ENCODE measurements around the gene DBNDD1. TPM values are rescaled to one million over a fixed set of nuclear protein-coding genes. Genes with fewer than 3 reads are reported as not detected.

The DBNDD1 gene
- total RNA-seq, 1 experiment from 2014 or later, result 24.6 TPM

- BruUV-seq (replicated peaks), result no TSS peak
- POLR2A ChIA-PET (ENCODE audit: low non-redundant PET), result no interaction called here
- H3K27me3 ChIP-seq (replicated peaks; ENCODE audit: insufficient read depth, low read depth, low read length, poor library complexity), result no peaks in the 10 kb centered on the region
- intact Hi-C loops (cut with micrococcal nuclease; ENCODE audit: unreplicated experiment), result no loop called here
- no peak for TF ChIP-seq EZH2 (IDR thresholded peaks at IDR 0.05; ENCODE audit: borderline replicate concordance, low read depth, low read length, poor library complexity, severe bottlenecking)
- TF ChIP-seq, protein P1, sequence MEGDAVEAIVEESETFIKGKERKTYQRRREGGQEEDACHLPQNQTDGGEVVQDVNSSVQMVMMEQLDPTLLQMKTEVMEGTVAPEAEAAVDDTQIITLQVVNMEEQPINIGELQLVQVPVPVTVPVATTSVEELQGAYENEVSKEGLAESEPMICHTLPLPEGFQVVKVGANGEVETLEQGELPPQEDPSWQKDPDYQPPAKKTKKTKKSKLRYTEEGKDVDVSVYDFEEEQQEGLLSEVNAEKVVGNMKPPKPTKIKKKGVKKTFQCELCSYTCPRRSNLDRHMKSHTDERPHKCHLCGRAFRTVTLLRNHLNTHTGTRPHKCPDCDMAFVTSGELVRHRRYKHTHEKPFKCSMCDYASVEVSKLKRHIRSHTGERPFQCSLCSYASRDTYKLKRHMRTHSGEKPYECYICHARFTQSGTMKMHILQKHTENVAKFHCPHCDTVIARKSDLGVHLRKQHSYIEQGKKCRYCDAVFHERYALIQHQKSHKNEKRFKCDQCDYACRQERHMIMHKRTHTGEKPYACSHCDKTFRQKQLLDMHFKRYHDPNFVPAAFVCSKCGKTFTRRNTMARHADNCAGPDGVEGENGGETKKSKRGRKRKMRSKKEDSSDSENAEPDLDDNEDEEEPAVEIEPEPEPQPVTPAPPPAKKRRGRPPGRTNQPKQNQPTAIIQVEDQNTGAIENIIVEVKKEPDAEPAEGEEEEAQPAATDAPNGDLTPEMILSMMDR (conservative IDR thresholded peaks at IDR 0.05; ENCODE audit: low read depth, low read length), result no peak
- H3K27ac ChIP-seq (ENCODE audit: low read depth, low read length, poor library complexity, severe bottlenecking), result no peak overlapping the region
- no peak for DNase-seq (ENCODE audit: low spot score)
- CTCF ChIA-PET, result no interaction called here
- no peak overlapping the region for H3K4me3 ChIP-seq (ENCODE audit: low read depth, low read length, poor library complexity, severe bottlenecking)
- H3K36me3 ChIP-seq (ENCODE audit: insufficient read depth, low read length, poor library complexity, severe bottlenecking), result no peaks in the 10 kb centered on the region
- no peaks in the 10 kb centered on the region for H3K4me1 ChIP-seq (ENCODE audit: insufficient read depth, low read length, poor library complexity, severe bottlenecking)
- no peaks in the 10 kb centered on the region for H3K9me3 ChIP-seq (ENCODE audit: low read depth, low read length, poor library complexity, severe bottlenecking)
These were observed 13.1 kb downstream of the DBNDD1 start for GRCh38 chr16:90005956-90006663.

- CTCF ChIA-PET, result no interaction called here
These were observed 14.7 kb downstream of the DBNDD1 start for GRCh38 chr16:90004577-90004976.

GRCh38 chr16:90002759-90003158, 16.5 kb downstream of the DBNDD1 start:
- POLR2A ChIA-PET (ENCODE audit: low non-redundant PET), result no interaction called here
- no peaks in the 10 kb centered on the region for H3K4me1 ChIP-seq (ENCODE audit: insufficient read depth, low read length, poor library complexity, severe bottlenecking)
- H3K27me3 ChIP-seq (replicated peaks; ENCODE audit: insufficient read depth, low read depth, low read length, poor library complexity), result no peaks in the 10 kb centered on the region
- DNase-seq (ENCODE audit: low spot score), result no peak
- no TSS peak for BruUV-seq (replicated peaks)
- no peaks in the 10 kb centered on the region for H3K9me3 ChIP-seq (ENCODE audit: low read depth, low read length, poor library complexity, severe bottlenecking)
- no peak overlapping the region for H3K4me3 ChIP-seq (ENCODE audit: low read depth, low read length, poor library complexity, severe bottlenecking)
- peaks cover 3% of the 10 kb centered on the region for H3K36me3 ChIP-seq (ENCODE audit: insufficient read depth, low read length, poor library complexity, severe bottlenecking)
- H3K27ac ChIP-seq (ENCODE audit: low read depth, low read length, poor library complexity, severe bottlenecking), result no peak overlapping the region
- intact Hi-C loops (cut with micrococcal nuclease; ENCODE audit: unreplicated experiment), result no loop called here
- TF ChIP-seq, protein P1 (conservative IDR thresholded peaks at IDR 0.05; ENCODE audit: low read depth, low read length), result no peak
- no peak for TF ChIP-seq EZH2 (IDR thresholded peaks at IDR 0.05; ENCODE audit: borderline replicate concordance, low read depth, low read length, poor library complexity, severe bottlenecking)
- CTCF ChIA-PET, result no interaction called here

More at GRCh38 chr16:90004577-90004976, 14.7 kb downstream of the DBNDD1 start:
- no peaks in the 10 kb centered on the region for H3K9me3 ChIP-seq (ENCODE audit: low read depth, low read length, poor library complexity, severe bottlenecking)
- H3K4me3 ChIP-seq (ENCODE audit: low read depth, low read length, poor library complexity, severe bottlenecking), result no peak overlapping the region
- no peak for DNase-seq (ENCODE audit: low spot score)
- POLR2A ChIA-PET (ENCODE audit: low non-redundant PET), result interaction anchor here (0.6 kb wide), 1 partner anchor 28 kb away, joined by 3 read pairs; no protein-coding TSS in a partner anchor
- no peaks in the 10 kb centered on the region for H3K27me3 ChIP-seq (replicated peaks; ENCODE audit: insufficient read depth, low read depth, low read length, poor library complexity)
- H3K36me3 ChIP-seq (ENCODE audit: insufficient read depth, low read length, poor library complexity, severe bottlenecking), result no peaks in the 10 kb centered on the region
- H3K27ac ChIP-seq (ENCODE audit: low read depth, low read length, poor library complexity, severe bottlenecking), result no peak overlapping the region
- no peak for TF ChIP-seq EZH2 (IDR thresholded peaks at IDR 0.05; ENCODE audit: borderline replicate concordance, low read depth, low read length, poor library complexity, severe bottlenecking)
- TF ChIP-seq, protein P1 (conservative IDR thresholded peaks at IDR 0.05; ENCODE audit: low read depth, low read length), result no peak
- H3K4me1 ChIP-seq (ENCODE audit: insufficient read depth, low read length, poor library complexity, severe bottlenecking), result no peaks in the 10 kb centered on the region
- intact Hi-C loops (cut with micrococcal nuclease; ENCODE audit: unreplicated experiment), result no loop called here
- no TSS peak for BruUV-seq (replicated peaks)
